Activated naive CD4-positive, alpha-beta T cell treated with anti-CD3 and anti-CD28 coated beads, Interleukin-2, amount 10 ng/mL, durations not matched to agents 7 days and 5 days (primary cell): ENCODE results near the gene CDH5.

Experiments used
- CTCF ChIA-PET: fragments of 350-600 bp; sonication (Branson Sonifier 250); formaldehyde crosslinking; loops from one replicate; lab custom pipeline; 2021; ENCODE audit warnings: antibody characterized with exemption; lab: Charles Lee
- DNase-seq: peaks from one replicate; pipeline ENCODE4 v3.0.0-alpha.2; 2020
- H3K27ac Mint-ChIP-seq: one replicate; pipeline ENCODE4 v1.8.0; 2021; ENCODE audit warnings: mild to moderate bottlenecking, moderate library complexity, mixed read lengths
- H3K27me3 Mint-ChIP-seq: one replicate; pipeline ENCODE4 v1.8.0; 2021; ENCODE audit warnings: mild to moderate bottlenecking, mixed read lengths
- H3K36me3 Mint-ChIP-seq: one replicate; pipeline ENCODE4 v1.8.0; 2021; ENCODE audit warnings: mixed read lengths
- H3K4me1 Mint-ChIP-seq: one replicate; pipeline ENCODE4 v1.8.0; 2021; ENCODE audit warnings: mixed read lengths
- H3K4me3 Mint-ChIP-seq: one replicate; pipeline ENCODE4 v1.8.0; 2021; ENCODE audit warnings: mild to moderate bottlenecking, moderate library complexity, mixed read lengths
- H3K9me3 Mint-ChIP-seq: one replicate; pipeline ENCODE4 v1.8.0; 2021; ENCODE audit warnings: mixed read lengths

The CDH5 gene

DNA sequence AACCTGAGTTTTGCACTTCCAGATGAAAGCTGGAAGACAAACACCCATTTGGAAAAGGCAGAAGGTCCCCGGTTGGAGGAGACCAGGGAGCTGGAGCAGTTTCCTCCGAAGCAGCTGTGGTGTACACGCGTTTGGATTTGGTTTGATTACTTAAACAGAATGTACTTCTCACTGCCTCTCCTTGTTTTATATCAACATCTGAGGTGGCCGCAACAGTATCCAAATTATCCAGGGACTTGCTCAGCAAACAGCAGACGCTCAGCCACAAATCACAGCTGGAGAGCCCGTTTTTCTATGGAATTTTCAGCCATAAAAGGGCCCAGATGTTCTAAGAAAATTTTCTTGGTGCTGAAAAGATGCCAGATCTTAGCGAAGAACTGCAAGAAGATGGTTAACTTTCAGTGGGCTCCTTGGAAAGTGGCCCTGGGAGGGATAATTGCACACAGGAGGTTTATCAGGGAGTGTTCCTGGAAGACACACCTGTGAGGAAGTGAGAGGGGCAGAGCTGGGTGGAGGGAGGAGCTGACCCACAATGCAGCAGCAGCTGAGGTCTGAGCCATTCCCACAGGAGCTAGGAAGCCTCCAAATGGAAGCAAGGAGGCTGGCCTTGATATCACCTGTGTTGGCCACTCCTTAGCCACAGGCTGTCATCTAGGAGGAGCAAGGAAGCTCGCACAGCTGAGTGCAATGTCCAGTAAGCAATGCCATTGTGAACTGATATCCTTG lies 28.9 kb upstream of the CDH5 start:
- CTCF ChIA-PET, result interaction anchor here (2.3 kb wide), 1 partner anchor 8 kb away, joined by 8 read pairs; no protein-coding TSS in a partner anchor
- no peaks in the 10 kb centered on the region for H3K9me3 Mint-ChIP-seq
- DNase-seq, result no peak
- H3K27ac Mint-ChIP-seq, result no peak overlapping the region
- peaks cover 37% of the 10 kb centered on the region for H3K27me3 Mint-ChIP-seq
- no peaks in the 10 kb centered on the region for H3K36me3 Mint-ChIP-seq
- no peaks in the 10 kb centered on the region for H3K4me1 Mint-ChIP-seq
- H3K4me3 Mint-ChIP-seq, result no peak overlapping the region

DNA sequence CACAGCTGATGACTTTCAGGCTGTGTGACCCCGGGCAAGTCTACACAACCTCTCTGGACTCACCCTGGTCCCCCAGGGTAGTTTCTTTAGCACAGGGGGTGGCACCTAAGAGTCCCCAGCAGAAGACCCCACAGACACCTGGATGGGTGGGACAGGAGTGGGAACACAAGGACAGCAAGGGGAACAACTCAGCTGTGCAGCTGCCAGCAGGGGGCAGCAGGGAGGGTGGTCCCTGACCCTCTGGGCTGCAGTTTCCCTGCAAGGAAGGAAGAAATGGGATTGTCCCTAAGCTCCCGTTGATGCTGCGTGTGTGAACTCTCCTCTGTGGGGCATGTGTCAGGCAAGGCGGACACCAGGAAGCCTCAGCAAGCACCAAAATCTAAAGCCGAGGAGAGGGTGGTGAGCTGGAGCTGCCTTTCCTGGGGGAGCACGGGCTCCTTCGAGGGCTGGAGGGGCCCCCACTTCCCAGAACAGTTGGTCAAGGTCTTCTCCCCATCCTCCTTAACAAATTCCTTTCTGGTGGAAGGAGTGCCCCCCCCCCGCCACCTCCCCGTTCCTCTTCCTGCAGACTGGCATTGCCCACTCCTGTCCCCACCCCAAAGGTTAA lies 24.1 kb upstream of the CDH5 start:
- peak; percentile 34 for DNase-seq
- Mint-ChIP-seq H3K36me3 (no peaks in the 10 kb centered on the region), H3K4me3 (no peak overlapping the region), H3K4me1 (no peaks in the 10 kb centered on the region), H3K9me3 (no peaks in the 10 kb centered on the region), H3K27ac (no peak overlapping the region), H3K27me3 (peaks cover 40% of the 10 kb centered on the region)
- CTCF ChIA-PET, result interaction anchor here (0.5 to 2.2 kb wide), 13 partner anchors 9 to 956 kb away, joined by 3 to 12 read pairs (median 3); no protein-coding TSS in a partner anchor

- peaks cover 49% of the 10 kb centered on the region for H3K27me3 Mint-ChIP-seq
- CTCF ChIA-PET, result interaction anchor here (0.7 to 3.2 kb wide), 14 partner anchors 8 to 401 kb away, joined by 3 to 29 read pairs (median 4); partner anchors contain the start of gene CDH5
- H3K4me3 Mint-ChIP-seq, result no peak overlapping the region
- H3K36me3 Mint-ChIP-seq, result no peaks in the 10 kb centered on the region
- no peaks in the 10 kb centered on the region for H3K4me1 Mint-ChIP-seq
- peak; percentile 49 for DNase-seq
- no peak overlapping the region for H3K27ac Mint-ChIP-seq
- no peaks in the 10 kb centered on the region for H3K9me3 Mint-ChIP-seq
Observed at GRCh38 chr16:66344533-66345145, 21.9 kb upstream of the CDH5 start.

DNA sequence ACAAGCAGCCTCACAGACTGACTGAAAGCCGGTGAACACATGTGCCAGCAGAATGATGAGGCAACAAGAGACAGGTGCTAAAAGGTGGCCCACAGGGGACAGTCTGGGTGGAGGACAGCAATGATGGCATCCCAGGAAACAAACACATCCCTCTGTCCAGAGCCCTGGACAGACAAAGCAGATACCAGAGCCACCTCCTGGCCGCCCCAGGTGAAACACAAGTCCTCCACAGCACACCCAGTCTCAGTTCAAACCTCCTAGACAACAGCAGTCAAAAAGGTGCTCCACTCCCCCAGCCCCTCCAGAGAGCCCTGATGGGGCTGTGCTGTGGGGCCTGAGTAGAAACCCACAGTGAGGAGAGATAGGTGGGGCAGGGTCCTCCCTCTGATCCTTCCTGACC lies 20.3 kb upstream of the CDH5 start:
- Mint-ChIP-seq H3K27ac (no peak overlapping the region), H3K4me3 (no peak overlapping the region), H3K4me1 (no peaks in the 10 kb centered on the region), H3K36me3 (no peaks in the 10 kb centered on the region), H3K27me3 (peaks cover 55% of the 10 kb centered on the region), H3K9me3 (no peaks in the 10 kb centered on the region)
- CTCF ChIA-PET, result interaction anchor here (1.9 to 3.2 kb wide), 2 partner anchors 10 to 11 kb away, joined by 8 to 29 read pairs; no protein-coding TSS in a partner anchor
- DNase-seq, result no peak

- H3K4me1 Mint-ChIP-seq, result no peaks in the 10 kb centered on the region
- H3K4me3 Mint-ChIP-seq, result no peak overlapping the region
- no peaks in the 10 kb centered on the region for H3K36me3 Mint-ChIP-seq
- CTCF ChIA-PET, result interaction anchor here (0.6 to 1.7 kb wide), 5 partner anchors 8 to 78 kb away, joined by 3 to 5 read pairs (median 3); no protein-coding TSS in a partner anchor
- H3K27me3 Mint-ChIP-seq, result peaks cover 43% of the 10 kb centered on the region
- no peak for DNase-seq
- H3K27ac Mint-ChIP-seq, result no peak overlapping the region
- no peaks in the 10 kb centered on the region for H3K9me3 Mint-ChIP-seq
Observed at GRCh38 chr16:66352304-66352703, 14.2 kb upstream of the CDH5 start.

DNA sequence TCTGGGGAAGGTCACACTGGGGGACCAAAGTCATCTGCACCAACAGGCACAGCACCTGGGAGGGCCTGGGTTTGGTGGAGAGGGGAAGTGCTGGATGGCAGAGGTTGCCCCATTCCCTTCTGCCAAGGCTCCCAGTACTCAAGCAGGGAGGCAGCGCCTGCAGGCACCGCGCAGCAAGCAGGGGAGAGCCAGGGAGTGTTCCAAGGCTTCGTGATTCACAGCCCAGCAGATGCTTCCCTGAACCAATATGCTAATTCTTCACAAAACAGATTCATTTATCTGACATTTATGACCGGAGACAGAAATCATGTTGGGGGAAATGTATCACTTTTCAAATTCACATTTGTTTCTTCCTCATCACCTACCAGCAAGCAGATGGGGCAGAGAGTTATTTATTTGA lies 13.4 kb upstream of the CDH5 start:
- CTCF ChIA-PET, result interaction anchor here (0.9 to 2.5 kb wide), 2 partner anchors 9 to 11 kb away, joined by 3 to 9 read pairs; no protein-coding TSS in a partner anchor
- peaks cover 41% of the 10 kb centered on the region for H3K27me3 Mint-ChIP-seq
- no peak overlapping the region for H3K4me3 Mint-ChIP-seq
- no peak overlapping the region for H3K27ac Mint-ChIP-seq
- no peak for DNase-seq
- H3K4me1 Mint-ChIP-seq, result no peaks in the 10 kb centered on the region
- no peaks in the 10 kb centered on the region for H3K36me3 Mint-ChIP-seq
- H3K9me3 Mint-ChIP-seq, result no peaks in the 10 kb centered on the region

GRCh38 chr16:66354034-66354909 lies 12.2 kb upstream of the CDH5 start:
- no peak overlapping the region for H3K4me3 Mint-ChIP-seq
- H3K9me3 Mint-ChIP-seq, result no peaks in the 10 kb centered on the region
- CTCF ChIA-PET, result interaction anchor here (1.3 to 2.5 kb wide), 4 partner anchors 9 to 31 kb away, joined by 3 to 9 read pairs (median 4); no protein-coding TSS in a partner anchor

GRCh38 chr16:66355526-66355925 lies 11.0 kb upstream of the CDH5 start:
- H3K27ac Mint-ChIP-seq, result no peak overlapping the region
- no peak for DNase-seq
- no peaks in the 10 kb centered on the region for H3K9me3 Mint-ChIP-seq
- CTCF ChIA-PET, result interaction anchor here (1.2 to 3.5 kb wide), 5 partner anchors 8 to 49 kb away, joined by 3 to 29 read pairs (median 9); partner anchors contain the start of gene CDH5
- peaks cover 57% of the 10 kb centered on the region for H3K27me3 Mint-ChIP-seq
- H3K4me1 Mint-ChIP-seq, result peaks cover 3% of the 10 kb centered on the region
- no peak overlapping the region for H3K4me3 Mint-ChIP-seq
- no peaks in the 10 kb centered on the region for H3K36me3 Mint-ChIP-seq

More at GRCh38 chr16:66354034-66354909, 12.2 kb upstream of the CDH5 start:
- DNase-seq, result no peak
- H3K36me3 Mint-ChIP-seq, result no peaks in the 10 kb centered on the region
- H3K27me3 Mint-ChIP-seq, result peaks cover 47% of the 10 kb centered on the region
- no peaks in the 10 kb centered on the region for H3K4me1 Mint-ChIP-seq
- no peak overlapping the region for H3K27ac Mint-ChIP-seq

DNA sequence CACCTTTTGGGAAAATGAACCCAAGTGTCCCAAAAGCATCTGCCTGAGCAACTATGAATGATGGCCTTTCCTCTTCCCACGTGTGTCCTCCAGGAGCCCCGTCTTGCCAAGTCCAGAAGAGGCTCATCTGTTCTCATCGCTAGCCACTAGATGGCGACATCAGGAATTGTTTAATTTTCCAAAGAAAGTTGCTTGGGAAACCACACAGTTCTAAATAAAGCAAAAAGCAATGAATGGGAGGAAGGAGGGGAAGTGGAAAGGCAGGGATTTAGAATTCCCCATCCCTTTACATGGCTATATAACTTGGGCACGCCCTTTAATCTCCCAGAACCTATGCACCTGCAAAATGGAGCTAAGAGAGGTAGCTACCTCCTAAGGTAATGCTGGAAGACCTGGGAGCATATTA lies 9.0 kb upstream of the CDH5 start:
- H3K9me3 Mint-ChIP-seq, result no peaks in the 10 kb centered on the region
- DNase-seq, result peak; percentile 41
- H3K4me1 Mint-ChIP-seq, result peaks cover 8% of the 10 kb centered on the region
- peaks cover 67% of the 10 kb centered on the region for H3K27me3 Mint-ChIP-seq
- H3K27ac Mint-ChIP-seq, result no peak overlapping the region
- H3K4me3 Mint-ChIP-seq, result no peak overlapping the region
- H3K36me3 Mint-ChIP-seq, result no peaks in the 10 kb centered on the region
- CTCF ChIA-PET, result interaction anchor here (0.9 to 3.5 kb wide), 24 partner anchors 8 to 510 kb away, joined by 3 to 29 read pairs (median 5); partner anchors contain the start of gene CDH5

- Mint-ChIP-seq H3K27me3 (peaks cover 74% of the 10 kb centered on the region), H3K9me3 (no peaks in the 10 kb centered on the region)
- CTCF ChIA-PET, result interaction anchor here (0.9 to 3.5 kb wide), 16 partner anchors 8 to 232 kb away, joined by 3 to 29 read pairs (median 6); partner anchors contain the start of gene CDH5
Observed at GRCh38 chr16:66358231-66358630, 8.3 kb upstream of the CDH5 start.

DNA sequence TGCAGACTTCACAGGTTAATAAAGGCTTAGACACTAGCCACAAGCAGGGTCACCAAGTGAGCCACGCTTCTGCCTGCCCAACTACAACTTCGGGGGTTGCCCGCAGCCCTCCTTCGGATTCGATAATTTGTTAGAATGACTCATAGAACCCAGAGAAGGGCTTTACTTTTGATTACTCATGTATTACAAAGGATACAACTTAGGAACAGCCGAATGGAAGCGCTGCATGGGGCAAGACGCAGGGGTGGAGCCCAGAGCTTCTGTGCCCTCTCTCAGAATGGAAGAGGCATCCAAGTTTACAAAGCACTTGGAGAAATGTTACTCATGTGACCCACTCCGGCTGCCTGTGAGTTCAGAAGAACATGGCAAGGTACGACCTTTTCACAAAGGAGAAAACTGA lies 7.5 kb upstream of the CDH5 start:
- Mint-ChIP-seq H3K4me3 (no peak overlapping the region), H3K36me3 (no peaks in the 10 kb centered on the region), H3K27me3 (peaks cover 74% of the 10 kb centered on the region), H3K4me1 (peaks cover 8% of the 10 kb centered on the region), H3K27ac (no peak overlapping the region), H3K9me3 (no peaks in the 10 kb centered on the region)
- no peak for DNase-seq
- CTCF ChIA-PET, result interaction anchor here (0.6 to 2.9 kb wide), 3 partner anchors 9 to 124 kb away, joined by 3 to 11 read pairs (median 3); no protein-coding TSS in a partner anchor

More at GRCh38 chr16:66358231-66358630, 8.3 kb upstream of the CDH5 start:
- H3K36me3 Mint-ChIP-seq, result no peaks in the 10 kb centered on the region
- no peak for DNase-seq
- H3K4me1 Mint-ChIP-seq, result peaks cover 8% of the 10 kb centered on the region
- no peak overlapping the region for H3K27ac Mint-ChIP-seq
- no peak overlapping the region for H3K4me3 Mint-ChIP-seq

DNA sequence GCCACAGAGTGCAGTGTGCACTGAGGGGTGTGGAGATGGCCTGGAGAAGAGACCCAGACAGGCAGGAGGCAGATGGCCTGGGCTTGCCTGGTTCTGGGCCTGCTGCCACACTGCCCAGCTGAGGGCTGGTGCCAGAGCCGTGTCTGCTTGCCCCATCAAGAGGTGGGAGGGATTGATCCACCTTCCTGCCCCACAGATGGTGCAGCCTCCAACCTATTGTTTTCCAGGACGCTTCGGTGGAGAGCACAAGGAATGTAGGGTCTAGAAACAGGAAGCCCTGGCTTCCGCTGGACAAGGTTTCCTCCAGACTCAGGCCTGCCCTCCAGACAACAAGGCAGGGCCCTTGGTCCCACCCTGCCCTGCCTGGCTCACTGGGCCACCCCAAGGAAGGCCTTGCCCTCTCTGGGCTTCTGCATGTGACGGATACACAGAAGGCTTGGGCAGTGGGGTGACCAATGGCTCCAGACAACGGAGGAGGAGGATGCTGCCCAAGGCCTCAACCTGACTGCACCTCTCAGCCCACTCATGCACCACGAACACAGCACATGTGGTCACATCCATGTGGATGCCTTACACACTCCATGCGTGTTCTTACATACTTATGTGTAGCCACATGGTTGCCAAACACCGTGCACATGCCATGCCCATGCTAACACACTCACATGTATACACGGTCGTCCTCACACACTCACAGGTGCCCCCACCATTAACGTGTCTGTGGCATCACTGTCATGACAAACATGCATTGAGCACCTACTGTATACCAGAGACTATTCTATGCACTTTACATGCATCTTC lies 6.5 kb upstream of the CDH5 start:
- H3K27me3 Mint-ChIP-seq, result peaks cover 84% of the 10 kb centered on the region
- CTCF ChIA-PET, result interaction anchor here (0.6 to 2.9 kb wide), 3 partner anchors 8 to 123 kb away, joined by 3 to 11 read pairs (median 3); no protein-coding TSS in a partner anchor
- DNase-seq, result no peak
- no peak overlapping the region for H3K27ac Mint-ChIP-seq
- H3K36me3 Mint-ChIP-seq, result no peaks in the 10 kb centered on the region
- H3K9me3 Mint-ChIP-seq, result no peaks in the 10 kb centered on the region
- H3K4me3 Mint-ChIP-seq, result no peak overlapping the region
- H3K4me1 Mint-ChIP-seq, result peaks cover 8% of the 10 kb centered on the region
